Fibroblast of pulmonary artery (primary cell): ENCODE measurements around the gene CCDC12.

Experiments
- DNase-seq: peaks from one replicate; pipeline ENCODE4 v3.0.0-alpha.2; 2010; ENCODE audit warnings: low read depth
- H3K4me3 ChIP-seq: replicated peaks from 2 replicates; pipeline ENCODE4 v1.5.1; 2011; ENCODE audit warnings: low read depth, mild to moderate bottlenecking, control low read depth, low read length, moderate library complexity
- TF ChIP-seq, protein P1 (sequence below): IDR thresholded peaks from 2 replicates; pipeline ENCODE4 v1.5.1; 2011; ENCODE audit warnings: mild to moderate bottlenecking, control low read depth, low read length, inconsistent platforms; ENCODE audit errors: missing control alignments

Gene CCDC12

DNA sequence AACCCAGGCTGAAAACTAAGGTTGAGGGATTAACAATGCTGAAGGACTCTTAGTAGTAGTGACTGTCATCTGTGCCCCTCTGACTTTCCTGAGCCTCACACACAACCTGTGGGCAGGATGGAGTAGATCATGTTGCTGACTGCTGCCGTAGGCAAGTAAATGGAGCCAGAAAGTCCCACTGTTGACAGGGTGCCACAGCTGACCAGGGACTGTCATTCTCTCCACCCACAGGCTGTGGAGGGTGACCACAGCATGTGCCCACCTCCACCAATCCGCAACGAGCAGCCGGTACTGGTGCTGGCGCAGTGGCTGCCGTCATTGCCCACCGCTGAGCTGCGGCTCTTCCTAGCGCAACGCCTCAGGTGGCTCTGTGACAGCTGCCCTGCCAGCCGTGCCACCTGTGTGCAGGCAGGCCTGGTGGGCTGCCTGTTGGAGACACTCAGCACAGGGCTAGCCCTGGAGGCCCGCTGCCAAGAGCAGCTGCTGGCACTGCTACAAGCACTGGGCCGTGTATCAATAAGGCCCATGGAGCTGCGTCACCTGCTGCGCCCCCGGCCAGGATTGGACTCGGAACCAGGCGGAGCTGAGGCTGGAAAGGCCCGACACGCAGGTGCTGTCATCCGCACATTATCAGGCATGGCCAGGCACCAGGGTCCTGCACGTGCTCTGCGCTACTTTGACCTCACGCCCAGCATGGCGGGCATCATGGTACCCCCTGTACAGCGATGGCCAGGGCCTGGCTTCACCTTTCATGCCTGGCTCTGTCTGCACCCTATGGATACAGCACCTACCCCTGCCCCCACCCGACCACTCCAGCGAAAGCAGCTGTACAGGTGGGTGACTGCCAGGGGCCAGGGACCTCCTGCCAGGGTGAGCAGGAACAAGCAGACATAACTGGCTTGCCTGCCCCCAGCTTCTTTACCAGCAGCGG, 18.5 kb upstream of the CCDC12 start:
- no peak overlapping the region for H3K4me3 ChIP-seq
- no peak for DNase-seq
- TF ChIP-seq, protein P1, sequence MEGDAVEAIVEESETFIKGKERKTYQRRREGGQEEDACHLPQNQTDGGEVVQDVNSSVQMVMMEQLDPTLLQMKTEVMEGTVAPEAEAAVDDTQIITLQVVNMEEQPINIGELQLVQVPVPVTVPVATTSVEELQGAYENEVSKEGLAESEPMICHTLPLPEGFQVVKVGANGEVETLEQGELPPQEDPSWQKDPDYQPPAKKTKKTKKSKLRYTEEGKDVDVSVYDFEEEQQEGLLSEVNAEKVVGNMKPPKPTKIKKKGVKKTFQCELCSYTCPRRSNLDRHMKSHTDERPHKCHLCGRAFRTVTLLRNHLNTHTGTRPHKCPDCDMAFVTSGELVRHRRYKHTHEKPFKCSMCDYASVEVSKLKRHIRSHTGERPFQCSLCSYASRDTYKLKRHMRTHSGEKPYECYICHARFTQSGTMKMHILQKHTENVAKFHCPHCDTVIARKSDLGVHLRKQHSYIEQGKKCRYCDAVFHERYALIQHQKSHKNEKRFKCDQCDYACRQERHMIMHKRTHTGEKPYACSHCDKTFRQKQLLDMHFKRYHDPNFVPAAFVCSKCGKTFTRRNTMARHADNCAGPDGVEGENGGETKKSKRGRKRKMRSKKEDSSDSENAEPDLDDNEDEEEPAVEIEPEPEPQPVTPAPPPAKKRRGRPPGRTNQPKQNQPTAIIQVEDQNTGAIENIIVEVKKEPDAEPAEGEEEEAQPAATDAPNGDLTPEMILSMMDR = no peak

DNA sequence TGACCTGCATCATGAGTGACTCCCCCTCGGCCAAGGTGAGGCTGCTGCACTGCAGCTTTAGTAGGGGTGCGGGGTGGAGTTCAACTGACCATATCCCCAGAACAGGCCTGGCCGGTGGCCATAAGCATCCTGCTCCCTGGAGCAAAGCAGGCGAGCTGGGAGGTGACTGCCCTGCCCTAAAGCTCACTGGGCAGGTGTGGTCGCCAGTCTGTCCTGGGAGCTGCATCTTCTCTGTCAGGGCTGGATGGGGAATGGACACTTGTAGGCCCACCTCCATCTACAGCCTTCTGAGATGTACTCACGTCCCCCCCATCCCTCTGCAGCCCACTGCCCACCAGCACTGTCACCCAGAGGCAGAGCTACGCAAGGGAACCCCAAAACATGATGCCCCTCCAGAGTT, 17.4 kb upstream of the CCDC12 start:
- DNase-seq = no peak
- no peak overlapping the region for H3K4me3 ChIP-seq
- TF ChIP-seq, protein P1 = no peak

DNA sequence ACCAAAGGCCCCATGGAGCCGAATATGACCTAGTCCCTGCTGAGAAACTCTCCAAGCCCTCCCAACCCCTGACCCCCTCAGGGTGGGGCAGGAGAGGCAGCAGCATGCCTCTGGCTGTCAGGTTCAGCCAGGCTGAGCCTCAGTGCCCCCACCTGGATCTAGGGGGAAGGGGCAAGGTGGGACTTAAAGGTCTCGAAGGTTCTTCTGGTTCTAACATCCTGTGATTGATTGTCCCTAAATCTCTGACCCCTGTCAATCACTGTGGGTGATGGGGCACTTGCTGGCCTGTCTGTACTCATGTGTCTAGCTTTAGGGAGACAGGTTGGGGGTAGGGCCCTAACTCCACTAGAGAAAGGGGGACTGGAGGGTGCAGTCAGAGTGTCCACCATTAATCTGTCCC, 16.7 kb upstream of the CCDC12 start:
- TF ChIP-seq, protein P1 = no peak
- no peak for DNase-seq
- no peak overlapping the region for H3K4me3 ChIP-seq

DNA sequence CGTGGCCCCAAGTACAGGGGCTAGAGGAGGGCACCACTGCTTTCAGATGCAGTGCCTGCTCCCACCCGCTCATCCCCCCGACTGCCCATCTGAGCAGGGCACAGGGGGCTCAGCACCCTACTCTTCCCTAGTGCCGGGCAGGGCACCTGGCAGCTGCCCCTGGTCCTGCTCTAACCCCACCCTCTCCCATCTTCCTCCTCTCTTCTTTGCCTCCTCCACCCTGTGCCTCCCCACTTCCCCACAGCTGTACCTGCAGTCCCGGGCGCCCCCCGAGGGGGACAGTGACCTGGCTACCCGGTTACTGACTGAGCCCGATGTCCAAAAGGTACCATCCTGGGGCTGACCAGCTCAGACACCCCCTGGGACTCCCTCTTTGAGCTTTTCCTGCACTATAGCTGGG, 15.7 kb upstream of the CCDC12 start:
- no peak overlapping the region for H3K4me3 ChIP-seq
- no peak for DNase-seq
- TF ChIP-seq, protein P1 = no peak

DNA sequence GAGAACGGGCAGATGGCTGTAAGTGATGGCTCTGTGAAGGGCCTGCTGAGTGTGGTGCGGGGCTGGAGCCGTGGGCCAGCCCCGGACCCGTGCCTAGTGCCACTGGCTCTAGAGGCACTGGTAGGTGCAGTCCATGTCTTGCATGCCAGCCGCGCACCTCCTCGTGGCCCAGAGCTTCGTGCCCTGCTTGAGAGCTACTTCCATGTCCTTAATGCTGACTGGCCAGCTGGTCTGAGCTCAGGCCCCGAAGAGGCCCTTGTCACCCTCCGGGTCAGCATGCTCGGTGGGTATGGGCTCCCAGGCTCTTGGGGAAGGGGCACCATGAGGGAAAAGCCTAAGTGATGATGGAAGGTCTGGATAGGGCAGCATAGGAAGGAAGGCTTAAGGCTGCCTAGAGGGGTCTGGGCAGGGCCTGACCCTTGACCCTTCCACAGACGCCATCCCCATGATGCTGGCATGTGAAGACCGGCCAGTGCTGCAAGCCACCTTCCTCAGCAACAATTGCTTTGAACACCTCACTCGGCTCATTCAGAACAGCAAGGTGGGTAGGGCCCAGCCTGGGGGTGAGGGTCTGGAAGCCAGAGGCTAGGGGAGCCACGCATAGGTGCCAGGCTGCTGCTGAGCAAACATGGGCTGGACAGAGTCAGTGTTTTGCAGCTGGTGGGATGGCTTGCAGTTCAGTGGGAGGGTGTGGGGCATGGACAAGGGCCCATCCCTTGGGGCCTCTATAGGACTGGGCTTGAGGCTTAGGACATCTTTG, 15.0 kb upstream of the CCDC12 start:
- TF ChIP-seq, protein P1 = no peak
- no peak overlapping the region for H3K4me3 ChIP-seq
- no peak for DNase-seq

DNA sequence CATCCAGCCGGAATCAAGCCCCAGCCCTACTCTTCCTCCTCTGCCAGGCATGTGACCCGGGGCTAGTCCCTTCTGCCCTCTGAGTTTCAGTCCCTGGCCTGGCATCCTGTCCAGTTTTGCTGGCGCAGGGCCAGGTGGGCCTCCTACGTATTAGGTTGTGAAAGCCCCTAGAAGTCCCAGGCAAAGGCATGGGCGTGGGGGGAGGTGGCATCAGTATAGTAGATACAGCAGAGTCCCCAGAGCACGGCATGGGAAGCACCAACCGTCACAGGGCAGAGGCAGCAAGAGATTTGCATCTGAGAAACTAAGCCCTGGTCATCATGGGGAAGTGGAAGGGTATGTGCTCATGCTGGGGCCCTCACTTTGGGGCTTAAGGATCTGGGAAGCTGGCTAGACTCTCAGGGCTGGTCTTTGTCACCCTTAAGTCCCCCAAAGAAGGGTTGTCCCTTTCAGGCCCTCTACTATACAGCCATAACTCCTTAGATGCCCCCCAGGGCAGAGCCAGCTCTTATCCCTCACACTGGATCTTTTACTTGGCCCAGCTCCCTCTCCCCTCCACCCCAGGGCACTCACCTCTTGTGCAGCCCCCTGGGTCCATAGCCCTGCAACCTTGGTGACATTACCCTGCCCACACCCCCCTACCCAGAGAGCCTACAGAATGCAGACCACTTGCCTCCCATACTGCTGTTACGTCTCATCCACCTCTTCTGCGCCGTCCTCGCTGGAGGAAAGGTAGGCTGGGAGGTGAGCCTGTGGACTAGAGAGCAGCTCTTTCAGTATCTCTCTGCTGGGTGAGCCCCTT, 14.2 kb upstream of the CCDC12 start:
- TF ChIP-seq, protein P1 = no peak
- no peak for DNase-seq
- H3K4me3 ChIP-seq = no peak overlapping the region
